Measurements from ENCODE around the gene TANK.
A peak's percentile ranks its signal among the peaks of the same experiment; 100 is the strongest.

Gene TANK

DNA sequence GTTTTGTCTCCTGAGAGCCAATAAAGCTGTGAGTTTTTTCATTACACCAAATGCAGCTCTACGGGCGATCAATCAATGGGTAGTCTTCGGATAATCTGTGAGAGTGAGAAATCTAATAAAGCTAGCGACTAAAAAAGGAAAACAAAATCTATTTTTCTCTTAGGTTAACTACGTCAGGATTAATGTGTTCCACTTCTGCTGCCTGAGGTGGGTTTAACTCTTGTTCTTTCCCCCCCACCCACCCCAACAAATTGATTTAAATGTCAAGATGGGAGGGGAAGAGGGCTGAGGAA is 85.0 kb downstream of the TANK start:
- H3K4me3 ChIP-seq (replicated peaks; ENCODE audit: low read depth, low read length) = no peak overlapping the region
- no peak for DNase-seq (ENCODE audit: low read depth)
- TF ChIP-seq, protein P1, sequence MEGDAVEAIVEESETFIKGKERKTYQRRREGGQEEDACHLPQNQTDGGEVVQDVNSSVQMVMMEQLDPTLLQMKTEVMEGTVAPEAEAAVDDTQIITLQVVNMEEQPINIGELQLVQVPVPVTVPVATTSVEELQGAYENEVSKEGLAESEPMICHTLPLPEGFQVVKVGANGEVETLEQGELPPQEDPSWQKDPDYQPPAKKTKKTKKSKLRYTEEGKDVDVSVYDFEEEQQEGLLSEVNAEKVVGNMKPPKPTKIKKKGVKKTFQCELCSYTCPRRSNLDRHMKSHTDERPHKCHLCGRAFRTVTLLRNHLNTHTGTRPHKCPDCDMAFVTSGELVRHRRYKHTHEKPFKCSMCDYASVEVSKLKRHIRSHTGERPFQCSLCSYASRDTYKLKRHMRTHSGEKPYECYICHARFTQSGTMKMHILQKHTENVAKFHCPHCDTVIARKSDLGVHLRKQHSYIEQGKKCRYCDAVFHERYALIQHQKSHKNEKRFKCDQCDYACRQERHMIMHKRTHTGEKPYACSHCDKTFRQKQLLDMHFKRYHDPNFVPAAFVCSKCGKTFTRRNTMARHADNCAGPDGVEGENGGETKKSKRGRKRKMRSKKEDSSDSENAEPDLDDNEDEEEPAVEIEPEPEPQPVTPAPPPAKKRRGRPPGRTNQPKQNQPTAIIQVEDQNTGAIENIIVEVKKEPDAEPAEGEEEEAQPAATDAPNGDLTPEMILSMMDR (IDR thresholded peaks at IDR 0.05; ENCODE audit: low read length, missing control alignments) = no peak

DNA sequence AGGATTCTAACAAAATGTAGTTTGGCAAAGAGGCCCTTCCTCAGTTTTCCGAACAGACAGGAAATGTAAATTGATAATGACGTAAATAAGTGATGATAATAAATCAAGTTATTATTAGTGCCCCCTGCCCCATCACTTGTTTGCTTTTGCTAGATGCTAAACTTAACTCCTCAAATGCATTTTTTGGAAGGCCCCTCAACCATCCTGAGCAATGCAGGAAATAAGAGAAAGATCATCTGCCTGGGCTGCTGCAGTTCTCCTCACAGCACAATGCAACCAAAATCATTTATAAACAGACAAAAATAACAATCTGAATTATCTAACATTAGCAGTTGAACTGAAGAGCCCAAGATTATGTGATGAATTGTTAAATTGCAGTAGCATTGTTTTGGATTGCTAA is 85.4 kb downstream of the TANK start:
- TF ChIP-seq, protein P1 (IDR thresholded peaks at IDR 0.05; ENCODE audit: low read length, missing control alignments) = no peak
- no peak for DNase-seq (ENCODE audit: low read depth)
- H3K4me3 ChIP-seq (replicated peaks; ENCODE audit: low read depth, low read length) = no peak overlapping the region

DNA sequence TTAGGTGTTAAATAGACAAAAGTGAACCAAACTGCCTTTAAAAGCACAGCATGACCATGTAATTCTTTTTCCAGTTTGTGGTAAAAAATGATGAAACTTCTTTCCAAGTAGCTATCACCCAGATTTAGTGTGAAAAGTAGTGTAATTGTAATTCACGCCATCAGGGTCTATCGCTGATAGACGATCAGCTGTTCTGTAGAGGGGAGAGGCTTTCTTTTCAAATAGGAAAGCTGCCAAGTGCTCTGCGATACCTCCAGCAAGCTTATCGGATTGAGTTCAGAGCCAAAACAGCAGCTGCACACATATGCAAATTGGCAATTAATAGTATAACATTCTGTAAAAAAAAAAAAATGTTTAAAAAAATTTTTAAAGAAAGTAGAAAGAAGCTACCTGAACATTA is 86.1 kb downstream of the TANK start:
- no peak for DNase-seq (ENCODE audit: low read depth)
- H3K4me3 ChIP-seq (replicated peaks; ENCODE audit: low read depth, low read length) = no peak overlapping the region
- TF ChIP-seq, protein P1 (IDR thresholded peaks at IDR 0.05; ENCODE audit: low read length, missing control alignments) = no peak

DNA sequence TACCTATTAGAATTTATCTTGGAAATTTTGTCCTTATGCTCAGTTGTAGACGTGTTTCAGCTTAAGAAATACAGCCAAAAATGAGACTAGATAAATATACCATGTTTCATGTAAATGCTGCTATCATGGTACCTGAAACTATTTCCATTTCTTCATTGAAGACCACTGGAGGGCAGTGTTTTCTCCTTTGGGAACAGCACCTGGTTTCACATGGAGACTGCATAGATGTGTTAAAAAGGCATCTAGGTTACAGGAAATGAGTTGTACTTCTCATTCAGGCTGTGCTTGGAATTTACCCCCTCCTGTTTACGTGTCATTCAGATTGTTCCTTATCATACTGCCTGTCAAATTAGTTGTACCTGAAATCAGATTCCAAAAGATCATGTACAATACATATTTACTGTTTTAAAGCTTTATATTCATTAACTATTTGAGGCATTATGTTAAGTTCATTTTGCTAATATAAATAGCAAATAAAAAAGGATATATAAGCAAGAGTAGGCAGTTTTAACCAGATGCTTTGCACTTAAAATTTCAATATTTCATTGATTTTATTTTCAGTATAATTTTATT is 90.7 kb downstream of the TANK start:
- TF ChIP-seq, protein P1 (IDR thresholded peaks at IDR 0.05; ENCODE audit: low read length, missing control alignments) = peak; percentile 72
- no peak overlapping the region for H3K4me3 ChIP-seq (replicated peaks; ENCODE audit: low read depth, low read length)
- peak; percentile 59 for DNase-seq (ENCODE audit: low read depth)

DNA sequence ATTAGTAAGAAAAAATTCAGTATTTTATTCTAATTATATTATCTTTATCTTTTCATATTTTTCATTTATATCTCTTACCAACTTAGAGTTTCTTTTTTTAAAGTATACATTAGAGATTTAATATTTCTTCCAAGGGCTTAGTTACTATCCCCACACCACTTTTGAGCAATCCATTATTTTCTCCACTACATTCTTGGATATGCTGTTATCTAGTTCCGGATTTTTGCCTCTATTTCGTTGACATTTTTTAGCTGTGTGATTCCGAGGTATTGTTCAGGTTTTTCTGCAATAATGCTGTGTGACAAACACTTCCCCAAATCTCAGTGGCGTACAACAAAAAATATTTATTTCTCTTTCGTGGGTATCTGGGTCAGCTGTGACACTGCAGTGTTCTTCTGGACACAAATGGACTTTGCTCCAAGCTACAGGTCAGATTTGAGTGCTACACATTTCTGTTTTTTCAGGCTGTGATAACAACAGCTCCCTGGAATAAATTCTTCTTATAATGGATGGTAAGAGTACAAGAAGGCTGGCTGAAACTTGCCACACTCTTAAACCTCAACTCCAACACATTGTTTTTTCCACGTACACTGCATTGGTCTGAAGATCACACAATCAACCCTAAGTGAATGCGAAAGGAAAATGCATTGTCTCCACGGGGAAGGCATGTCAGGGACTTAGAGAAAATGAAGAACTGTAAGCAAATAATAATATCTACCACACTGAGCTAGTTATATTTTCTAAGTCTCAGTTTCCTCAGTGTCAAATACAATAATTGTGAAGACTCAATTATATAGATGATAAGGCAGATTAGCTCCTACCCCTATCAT is 97.1 kb downstream of the TANK start:
- DNase-seq (ENCODE audit: low read depth) = no peak
- H3K4me3 ChIP-seq (replicated peaks; ENCODE audit: low read depth, low read length) = no peak overlapping the region
- TF ChIP-seq, protein P1 (IDR thresholded peaks at IDR 0.05; ENCODE audit: low read length, missing control alignments) = no peak

DNA sequence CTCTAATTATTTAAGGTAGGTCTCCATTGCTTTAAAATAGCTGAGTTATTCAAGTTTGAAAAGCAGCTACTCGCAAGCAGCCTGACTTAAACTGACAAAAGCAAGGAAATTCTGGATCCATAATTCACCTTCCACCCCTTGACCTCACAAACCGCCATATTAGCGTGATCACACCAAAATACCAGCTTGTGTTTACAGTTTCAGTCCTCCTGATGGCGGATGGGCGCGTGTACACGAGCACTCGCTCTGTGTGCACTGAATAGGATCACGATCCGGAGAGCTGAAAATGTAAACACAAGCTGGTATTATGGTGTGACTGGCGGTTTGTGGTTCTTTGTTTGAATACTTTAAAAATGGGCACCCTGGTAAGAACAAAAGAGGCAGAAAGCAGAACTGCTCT is 105.6 kb downstream of the TANK start:
- TF ChIP-seq, protein P1 (IDR thresholded peaks at IDR 0.05; ENCODE audit: low read length, missing control alignments) = no peak
- DNase-seq (ENCODE audit: low read depth) = no peak
- H3K4me3 ChIP-seq (replicated peaks; ENCODE audit: low read depth, low read length) = no peak overlapping the region

DNA sequence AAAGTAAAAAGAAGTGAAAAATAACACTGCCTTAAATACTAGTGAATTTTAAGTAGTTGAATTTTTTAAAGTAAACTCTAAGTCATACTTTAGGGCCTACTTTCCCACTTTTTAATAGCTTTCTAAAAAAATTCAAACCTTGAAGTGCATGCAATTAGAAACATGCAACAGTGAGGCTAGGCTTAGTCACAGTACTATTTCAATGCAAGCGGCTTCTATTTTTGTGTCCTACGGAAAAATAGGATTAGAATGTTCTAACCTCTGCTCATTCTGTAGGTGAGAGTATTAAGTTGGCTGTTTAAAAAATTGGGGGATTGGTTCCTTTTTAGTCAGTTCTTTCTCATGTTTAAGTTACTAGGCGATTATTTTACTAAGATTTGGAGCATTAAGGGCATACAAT is 108.9 kb downstream of the TANK start:
- no peak overlapping the region for H3K4me3 ChIP-seq (replicated peaks; ENCODE audit: low read depth, low read length)
- no peak for DNase-seq (ENCODE audit: low read depth)
- TF ChIP-seq, protein P1 (IDR thresholded peaks at IDR 0.05; ENCODE audit: low read length, missing control alignments) = no peak

Measured in fibroblast of pulmonary artery (primary cell).